MV-4-11 (cell line): ENCODE results near the gene PPP3CA.

Source experiments
- DNase-seq: peaks from one replicate; lab custom pipeline; 2025; lab: John Stamatoyannopoulos, UW

PPP3CA gene

GRCh38 chr4:101254776-101255175, 92.5 kb downstream of the PPP3CA start:
- no peak for DNase-seq

GRCh38 chr4:101253121-101253520, 94.2 kb downstream of the PPP3CA start:
- DNase-seq, result no peak

GRCh38 chr4:101252721-101253120, 94.6 kb downstream of the PPP3CA start:
- DNase-seq, result no peak

- DNase-seq, result no peak
These were observed 96.1 kb downstream of the PPP3CA start for GRCh38 chr4:101251261-101251660.

- no peak for DNase-seq
These were observed 103.0 kb downstream of the PPP3CA start for GRCh38 chr4:101244349-101244748.

GRCh38 chr4:101242441-101242840, 104.9 kb downstream of the PPP3CA start:
- no peak for DNase-seq

GRCh38 chr4:101240099-101240498, 107.2 kb downstream of the PPP3CA start:
- DNase-seq, result no peak

GRCh38 chr4:101239665-101240064, 107.7 kb downstream of the PPP3CA start:
- no peak for DNase-seq

GRCh38 chr4:101238706-101239105, 108.6 kb downstream of the PPP3CA start:
- DNase-seq, result peak; percentile 65

GRCh38 chr4:101237773-101238172, 109.6 kb downstream of the PPP3CA start:
- no peak for DNase-seq

- peak; percentile 89 for DNase-seq
These were observed 111.2 kb downstream of the PPP3CA start for GRCh38 chr4:101236097-101236496.

- peak; percentile 42 for DNase-seq
These were observed 113.2 kb downstream of the PPP3CA start for GRCh38 chr4:101234141-101234540.

- peak; percentile 27 for DNase-seq
These were observed 115.1 kb downstream of the PPP3CA start for GRCh38 chr4:101232074-101232776.

GRCh38 chr4:101230801-101231426, 116.4 kb downstream of the PPP3CA start:
- DNase-seq, result no peak

- no peak for DNase-seq
These were observed 118.2 kb downstream of the PPP3CA start for GRCh38 chr4:101229116-101229515.

GRCh38 chr4:101227715-101228114, 119.6 kb downstream of the PPP3CA start:
- DNase-seq, result no peak

GRCh38 chr4:101224358-101225218, 122.7 kb downstream of the PPP3CA start:
- DNase-seq, result no peak

GRCh38 chr4:101222156-101222845, 125.0 kb downstream of the PPP3CA start:
- no peak for DNase-seq

GRCh38 chr4:101221294-101221693, 126.0 kb downstream of the PPP3CA start:
- DNase-seq, result no peak

GRCh38 chr4:101218894-101219293, 128.4 kb downstream of the PPP3CA start:
- no peak for DNase-seq

- DNase-seq, result no peak
These were observed 129.0 kb downstream of the PPP3CA start for GRCh38 chr4:101218346-101218745.

GRCh38 chr4:101217353-101218031, 129.8 kb downstream of the PPP3CA start:
- DNase-seq, result no peak
